ENCODE data around the gene PALLD. TPM values are rescaled to one million over a fixed set of nuclear protein-coding genes. Genes with fewer than 3 reads are reported as not detected.

Gene PALLD
- total RNA-seq, 1 experiment from 2014 or later = 18.3 TPM

- no peak overlapping the region for H2BK20ac ChIP-seq (ENCODE audit: low read depth, low read length, poor library complexity, severe bottlenecking)
- no peaks in the 10 kb centered on the region for H3K23me2 ChIP-seq (ENCODE audit: insufficient read length, low read depth, low read length, poor library complexity, severe bottlenecking)
- no peaks in the 10 kb centered on the region for H3K4me1 Mint-ChIP-seq
- H3K9me3 ChIP-seq (ENCODE audit: control insufficient read depth, low read depth, low read length) = no peaks in the 10 kb centered on the region
- H3K27me3 ChIP-seq (ENCODE audit: insufficient read depth, low read length) = no peaks in the 10 kb centered on the region
- H3K9me3 Mint-ChIP-seq = no peaks in the 10 kb centered on the region; a peak in 1 of 5 replicates
- no peaks in the 10 kb centered on the region for H3K79me1 ChIP-seq (ENCODE audit: insufficient read depth, low read depth, low read length, poor library complexity, severe bottlenecking)
- H2BK120ac ChIP-seq (ENCODE audit: low read depth, low read length, poor library complexity, severe bottlenecking) = no peak overlapping the region
- no peak overlapping the region for H3K23ac ChIP-seq (ENCODE audit: insufficient read length, low read depth, low read length)
- no peak overlapping the region for H3K18ac ChIP-seq (ENCODE audit: insufficient read length, low read depth, low read length)
- H3K56ac ChIP-seq (ENCODE audit: insufficient read length, low read depth, low read length) = no peak overlapping the region
- no peak overlapping the region for H3K27ac Mint-ChIP-seq
- H4K20me1 ChIP-seq (ENCODE audit: control insufficient read depth, insufficient read depth, insufficient read length) = no peaks in the 10 kb centered on the region
- H3K36me3 Mint-ChIP-seq (ENCODE audit: insufficient read depth in 1 of 3, low read depth in 3 of 3) = 0 out of 7 replicates have a peak, but pooled peaks cover 0 to 4% (median 0%) of the 10 kb centered on the region in 3 experiments
- H3K9ac ChIP-seq (ENCODE audit: extremely low read depth, insufficient read length, low read length) = no peak overlapping the region
- no peak overlapping the region for H2BK15ac ChIP-seq (ENCODE audit: low read depth, low read length)
- no CpG with 5 or more reads among the region's 3 CpGs for WGBS (ENCODE audit: extremely low coverage, insufficient read length, low lambda C conversion rate)
- H3K4me3 Mint-ChIP-seq = no peak overlapping the region
- H3K4ac ChIP-seq (ENCODE audit: low read depth, low read length) = no peak overlapping the region
- H2BK5ac ChIP-seq (ENCODE audit: insufficient read length, low read length) = no peak overlapping the region
- no peak overlapping the region for H2AK5ac ChIP-seq (ENCODE audit: insufficient read length, low read length)
- no peak overlapping the region for H3K14ac ChIP-seq (ENCODE audit: insufficient read depth, low read length)
- no peak overlapping the region for H3T11ph ChIP-seq (ENCODE audit: low read length)
- no peak overlapping the region for H4K5ac ChIP-seq (ENCODE audit: insufficient read length, low read depth, low read length)
- H2AFZ ChIP-seq (ENCODE audit: low read length) = no peak overlapping the region
- H3K4me2 ChIP-seq (ENCODE audit: insufficient read depth, insufficient read length, low read length) = no peak overlapping the region
- H3K79me2 ChIP-seq (ENCODE audit: insufficient read depth, low read length) = no peaks in the 10 kb centered on the region
- no peak overlapping the region for H4K8ac ChIP-seq (replicated peaks; ENCODE audit: insufficient read length, low read depth, low read length)
- H3K27me3 Mint-ChIP-seq (ENCODE audit: low read depth) = no peaks in the 10 kb centered on the region; the same call in 1 of the 2 replicates
- H4K91ac ChIP-seq (ENCODE audit: insufficient read length, low read depth, low read length) = no peak overlapping the region
- H3K4me1 ChIP-seq (ENCODE audit: insufficient read depth, low read length) = no peaks in the 10 kb centered on the region
- H2BK12ac ChIP-seq (ENCODE audit: insufficient read length, low read depth, low read length) = no peak overlapping the region
- no peak overlapping the region for H3K27ac ChIP-seq (ENCODE audit: insufficient read length, low read depth, low read length)
- no peak for DNase-seq
- TF ChIP-seq, protein P1, sequence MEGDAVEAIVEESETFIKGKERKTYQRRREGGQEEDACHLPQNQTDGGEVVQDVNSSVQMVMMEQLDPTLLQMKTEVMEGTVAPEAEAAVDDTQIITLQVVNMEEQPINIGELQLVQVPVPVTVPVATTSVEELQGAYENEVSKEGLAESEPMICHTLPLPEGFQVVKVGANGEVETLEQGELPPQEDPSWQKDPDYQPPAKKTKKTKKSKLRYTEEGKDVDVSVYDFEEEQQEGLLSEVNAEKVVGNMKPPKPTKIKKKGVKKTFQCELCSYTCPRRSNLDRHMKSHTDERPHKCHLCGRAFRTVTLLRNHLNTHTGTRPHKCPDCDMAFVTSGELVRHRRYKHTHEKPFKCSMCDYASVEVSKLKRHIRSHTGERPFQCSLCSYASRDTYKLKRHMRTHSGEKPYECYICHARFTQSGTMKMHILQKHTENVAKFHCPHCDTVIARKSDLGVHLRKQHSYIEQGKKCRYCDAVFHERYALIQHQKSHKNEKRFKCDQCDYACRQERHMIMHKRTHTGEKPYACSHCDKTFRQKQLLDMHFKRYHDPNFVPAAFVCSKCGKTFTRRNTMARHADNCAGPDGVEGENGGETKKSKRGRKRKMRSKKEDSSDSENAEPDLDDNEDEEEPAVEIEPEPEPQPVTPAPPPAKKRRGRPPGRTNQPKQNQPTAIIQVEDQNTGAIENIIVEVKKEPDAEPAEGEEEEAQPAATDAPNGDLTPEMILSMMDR (conservative IDR thresholded peaks at IDR 0.05) = no peak
These were observed 8.0 kb upstream of the PALLD start for GRCh38 chr4:168488869-168489274.

Data from H9 (cell line).